AG04450 (cell line): ENCODE data around the gene ANTXR1. TPM values are rescaled to one million over a fixed set of nuclear protein-coding genes. Genes with fewer than 3 reads are reported as not detected.
A peak's percentile ranks its signal among the peaks of the same experiment; 100 is the strongest.

Experiments
- CTCF ChIA-PET: fragments of 300-600, 350-600 bp; formaldehyde crosslinking; extraction: SDS; loops from one replicate; lab custom pipeline; 2022; ENCODE audit warnings: antibody characterized with exemption, inconsistent platforms; lab: Charles Lee
- POLR2A ChIA-PET: fragments of 350-600 bp; formaldehyde crosslinking; extraction: SDS; loops from one replicate; lab custom pipeline; 2021; ENCODE audit warnings: antibody characterized with exemption, inconsistent platforms; lab: Yijun Ruan, JAX
- DNase-seq: peaks from one replicate; pipeline ENCODE4 v3.0.0-alpha.2; 2011; ENCODE audit warnings: low read depth, low spot score
- H3K27ac ChIP-seq: one replicate; pipeline ENCODE4 v1.5.1; 2012; ENCODE audit warnings: low read depth, low read length, control low read depth
- H3K27me3 ChIP-seq: one replicate; pipeline ENCODE4 v1.6.0; 2012; ENCODE audit warnings: low read length; ENCODE audit not compliant: control insufficient read depth, insufficient read depth
- H3K4me3 ChIP-seq: 2 replicates; pipeline ENCODE4 v1.5.1; 2011; ENCODE audit warnings: mild to moderate bottlenecking, low read depth, low read length, control low read depth
- H3K9me3 ChIP-seq: 2 replicates; pipeline ENCODE4 v1.5.1; 2012; ENCODE audit warnings: low read length; ENCODE audit not compliant: control insufficient read depth, insufficient read depth
- CTCF ChIP-seq: IDR thresholded peaks from 2 replicates; pipeline ENCODE4 v1.5.1; 2011; ENCODE audit warnings: low read depth, low read length, control low read depth, inconsistent platforms
- polyA plus RNA-seq: library from polyadenylated mRNA; depleted of rRNA; stranded (reverse); fragments of >200 nt; gene quantifications from 2 replicates; pipeline ENCODE4 v1.2.3, GENCODE V29; 2011; rRNA removed
- small RNA-seq: library from RNA; depleted of rRNA; stranded (forward); fragments of <200 nt; gene quantifications from one replicate; pipeline ENCODE3, GENCODE V24; 2012; ENCODE audit warnings: low read depth; ENCODE audit not compliant: insufficient read length

ANTXR1 gene
- polyA plus RNA-seq, 1 experiment: 113 TPM

GRCh38 chr2:69296421-69296820 is 283.4 kb downstream of the ANTXR1 start:
- Histone ChIP-seq H3K27ac (no peak overlapping the region), H3K4me3 (no peak overlapping the region), H3K27me3 (no peaks in the 10 kb centered on the region), H3K9me3 (no peaks in the 10 kb centered on the region)
- TF ChIP-seq CTCF: no peak
- ChIA-PET POLR2A (no interaction called here), CTCF (no interaction called here)
- no peak for DNase-seq

DNA sequence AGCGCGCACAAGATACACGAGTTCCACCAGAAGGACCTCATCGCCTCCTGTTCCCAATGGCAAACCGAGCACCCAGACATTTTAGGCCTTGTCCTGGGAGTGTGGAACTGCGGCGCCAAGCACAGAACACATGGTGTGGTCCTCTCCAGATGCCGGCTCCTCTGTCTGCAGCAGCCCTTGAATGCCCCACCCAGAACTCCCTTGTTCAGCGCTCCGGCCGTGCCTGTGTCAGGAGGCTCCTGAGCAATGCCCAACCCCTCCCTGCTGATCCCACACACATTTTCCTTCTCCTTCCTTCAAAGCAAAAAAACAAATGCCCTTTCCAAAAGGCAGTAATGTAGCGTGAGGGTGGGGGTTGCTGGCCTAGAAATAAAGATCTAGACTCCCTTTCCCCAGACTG is 284.2 kb downstream of the ANTXR1 start:
- no peak overlapping the region for H3K4me3 ChIP-seq
- POLR2A ChIA-PET: interaction anchor here (1.7 kb wide), 1 partner anchor 120 kb away, joined by 6 read pairs; no protein-coding TSS in a partner anchor
- H3K27me3 ChIP-seq: no peaks in the 10 kb centered on the region
- DNase-seq: no peak
- no peak for TF ChIP-seq CTCF
- CTCF ChIA-PET: no interaction called here
- no peak overlapping the region for H3K27ac ChIP-seq
- no peaks in the 10 kb centered on the region for H3K9me3 ChIP-seq

DNA sequence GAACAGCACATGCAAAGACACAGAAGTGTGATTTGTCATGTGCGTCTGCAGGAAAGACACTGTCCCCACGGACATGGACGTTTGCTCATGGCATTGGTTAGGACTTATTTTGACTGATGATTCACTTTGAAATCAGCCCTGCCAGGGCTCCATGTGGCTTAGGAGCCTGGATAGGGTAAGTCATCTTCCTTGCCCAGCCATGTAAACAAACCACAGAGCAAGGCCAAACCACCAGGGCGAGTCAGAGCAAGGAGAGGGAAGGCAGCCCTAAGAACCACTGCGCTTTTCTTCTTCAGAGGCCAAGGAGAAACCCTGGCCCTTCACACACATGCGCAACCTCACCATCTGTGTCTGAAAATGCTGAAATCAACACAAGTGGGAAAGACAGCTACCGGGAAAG is 285.3 kb downstream of the ANTXR1 start:
- Histone ChIP-seq H3K27ac (peak overlapping the region; percentile 68), H3K9me3 (no peaks in the 10 kb centered on the region), H3K27me3 (no peaks in the 10 kb centered on the region), H3K4me3 (no peak overlapping the region)
- CTCF ChIA-PET: interaction anchor here (1.1 to 1.4 kb wide), 2 partner anchors 8 to 285 kb away, joined by 4 to 5 read pairs; partner anchors contain the start of gene ANTXR1
- TF ChIP-seq CTCF: no peak
- peak; percentile 80 for DNase-seq
- POLR2A ChIA-PET: interaction anchor here (1.7 kb wide), 1 partner anchor 121 kb away, joined by 6 read pairs; no protein-coding TSS in a partner anchor

DNA sequence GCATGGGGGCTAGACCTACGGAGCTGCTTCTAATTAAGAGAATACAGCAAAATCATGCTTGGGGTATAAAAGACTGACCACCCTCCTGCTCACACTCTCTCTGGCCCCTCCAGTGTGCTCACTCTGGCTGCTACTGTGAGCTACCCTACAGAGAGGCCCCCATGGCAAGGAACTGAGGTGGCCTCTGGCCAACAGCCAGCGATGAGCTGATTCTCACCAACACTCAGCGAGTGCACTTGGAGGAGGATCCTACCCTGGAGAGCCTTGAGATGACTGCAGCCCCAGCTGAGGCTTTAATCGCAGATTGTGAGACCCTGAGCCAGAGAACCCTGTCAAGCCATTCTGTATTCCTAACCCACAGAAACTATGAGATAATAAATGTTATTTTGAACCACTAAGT is 285.9 kb downstream of the ANTXR1 start:
- no peak for TF ChIP-seq CTCF
- Histone ChIP-seq H3K4me3 (no peak overlapping the region), H3K27ac (peak overlapping the region; percentile 68), H3K9me3 (peaks cover 1% of the 10 kb centered on the region; the same call in 1 of the 2 replicates), H3K27me3 (no peaks in the 10 kb centered on the region)
- ChIA-PET POLR2A (interaction anchor here (1.7 kb wide), 1 partner anchor 121 kb away, joined by 6 read pairs; no protein-coding TSS in a partner anchor), CTCF (interaction anchor here (1.1 to 1.4 kb wide), 2 partner anchors 8 to 286 kb away, joined by 4 to 5 read pairs; partner anchors contain the start of gene ANTXR1)
- no peak for DNase-seq

Small RNAs within 50 kb of the gene (small RNA-seq; reads per million reads assigned to genes)
- gene MIR3126 (5.6 reads per million, percentile 54 among the genes with 10 or more reads in this experiment), gene RNA5SP96 (not detected), gene RNU6-1216P (not detected)

Other genes starting within 250 kb of the ANTXR1 start
- not detected in 2 replicates for gene BMP10, start 141.8 kb upstream of the ANTXR1 start, polyA plus RNA-seq
- not detected in 2 replicates for gene GKN2, start 60.3 kb upstream of the ANTXR1 start, polyA plus RNA-seq
- not detected in 2 replicates for gene GKN1, start 38.5 kb upstream of the ANTXR1 start, polyA plus RNA-seq